Upper lobe of left lung (tissue), 6 donors: ENCODE results near the gene PID1. TPM values are rescaled to one million over a fixed set of nuclear protein-coding genes. Genes with fewer than 3 reads are reported as not detected.

Experiments
- ATAC-seq, 2 donors: fragments of 200-7000 bp; cut with Tn5 transposase; one replicate each; pipeline ENCODE4 v1.9.1; 2022; ENCODE audit warnings: mild to moderate bottlenecking in 2 of 2, moderate library complexity in 2 of 2; ENCODE audit not compliant: low FRiP score in 2 of 2
- DNase-seq, 2 donors: peaks; one replicate each; pipeline ENCODE4 v3.0.0-alpha.2; 2019 to 2020
- H3K27ac ChIP-seq, 4 donors: fragments of 200-600 bp; sonication (generic); one replicate each; pipeline ENCODE4 v1.5.1; 2016 to 2019
- H3K27me3 ChIP-seq, 4 donors: fragments of 200-600 bp; sonication (generic); one replicate each; pipeline ENCODE4 v1.5.1; 2017 to 2019
- H3K36me3 ChIP-seq, 4 donors: fragments of 200-600 bp; sonication (generic); one replicate each; pipeline ENCODE4 v1.5.1; 2016 to 2019
- H3K4me1 ChIP-seq, 4 donors: fragments of 200-600 bp; sonication (generic); one replicate each; pipeline ENCODE4 v1.5.1; 2018 to 2019
- H3K4me3 ChIP-seq, 4 donors: fragments of 200-600 bp; sonication (generic); one replicate each; pipeline ENCODE4 v1.5.1; 2017 to 2019; ENCODE audit warnings: mild to moderate bottlenecking in 2 of 4, moderate library complexity in 1 of 4
- H3K9me3 ChIP-seq, 4 donors: fragments of 200-600 bp; sonication (generic); one replicate each; pipeline ENCODE4 v1.5.1; 2018 to 2019
- EP300 ChIP-seq, 4 donors: sonication (generic); formaldehyde crosslinking; IDR thresholded peaks; one replicate each; pipeline ENCODE4 v1.5.1; 2017; ENCODE audit warnings: antibody characterized with exemption in 4 of 4, control low read depth in 2 of 4
- POLR2A ChIP-seq, 4 donors: fragments of 450-650 bp; IDR thresholded peaks; one replicate each; pipeline ENCODE4 v1.5.1; 2016 to 2017; ENCODE audit warnings: antibody characterized with exemption in 4 of 4, mild to moderate bottlenecking in 2 of 4
- POLR2AphosphoS5 ChIP-seq, 2 donors: sonication (generic); formaldehyde crosslinking; IDR thresholded peaks; one replicate each; pipeline ENCODE4 v1.5.1; 2017; ENCODE audit warnings: antibody characterized with exemption in 2 of 2
- WGBS, 2 donors: methylation state at CpG; one replicate each; pipeline ENCODE4 v1.1.5; 2017 to 2018; 5-methylcytosine and 5-hydroxymethylcytosine counted together
- total RNA-seq, 6 donors: library from RNA; depleted of rRNA in 4 of 6; stranded (reverse); fragments of >200 nt in 4 of 6; gene quantifications; one replicate each; pipeline versions ENCODE4 v1.1.0 to v1.2.1, GENCODE V29; 2016 to 2021
- TF ChIP-seq, protein P1 (sequence below), 6 experiments: fragments of 450-650 bp in 4 of 6; fragments of 200-600 bp in 2 of 6; sonication (generic) in 2 of 6; IDR thresholded peaks; one replicate each; pipeline ENCODE4 v1.5.1; 2016 to 2019; ENCODE audit warnings: antibody characterized with exemption in 6 of 6
- donor health status: DM: no; HTN: no; CAD: no; lungs with moderate emphysema.
- donor health status: DM: no; HTN: yes; CAD: no; lungs with severe emphysema.

PID1 gene
- total RNA-seq, 6 donors from 2014 or later: 20.8 to 59.7 (median 39.8) TPM

DNA sequence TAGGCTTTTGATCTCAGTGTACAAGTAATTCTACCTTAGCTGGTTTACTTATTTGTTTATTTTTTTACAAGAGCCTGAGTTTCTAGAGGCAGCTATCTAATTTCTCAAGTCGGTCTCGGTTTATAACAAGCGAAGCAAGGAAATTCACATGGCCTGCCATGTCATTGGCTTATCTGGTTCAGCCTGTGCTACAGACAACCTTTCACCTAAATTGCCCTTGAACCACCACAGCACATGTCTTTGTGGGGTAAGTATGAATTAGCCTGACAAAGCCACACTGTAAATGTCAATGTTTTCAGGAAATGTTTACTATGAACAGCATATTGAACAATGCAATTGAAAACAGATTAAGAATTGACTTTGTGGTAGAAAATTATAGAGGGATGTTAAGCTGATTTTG is 167.1 kb downstream of the PID1 start:
- TF ChIP-seq, protein P1, sequence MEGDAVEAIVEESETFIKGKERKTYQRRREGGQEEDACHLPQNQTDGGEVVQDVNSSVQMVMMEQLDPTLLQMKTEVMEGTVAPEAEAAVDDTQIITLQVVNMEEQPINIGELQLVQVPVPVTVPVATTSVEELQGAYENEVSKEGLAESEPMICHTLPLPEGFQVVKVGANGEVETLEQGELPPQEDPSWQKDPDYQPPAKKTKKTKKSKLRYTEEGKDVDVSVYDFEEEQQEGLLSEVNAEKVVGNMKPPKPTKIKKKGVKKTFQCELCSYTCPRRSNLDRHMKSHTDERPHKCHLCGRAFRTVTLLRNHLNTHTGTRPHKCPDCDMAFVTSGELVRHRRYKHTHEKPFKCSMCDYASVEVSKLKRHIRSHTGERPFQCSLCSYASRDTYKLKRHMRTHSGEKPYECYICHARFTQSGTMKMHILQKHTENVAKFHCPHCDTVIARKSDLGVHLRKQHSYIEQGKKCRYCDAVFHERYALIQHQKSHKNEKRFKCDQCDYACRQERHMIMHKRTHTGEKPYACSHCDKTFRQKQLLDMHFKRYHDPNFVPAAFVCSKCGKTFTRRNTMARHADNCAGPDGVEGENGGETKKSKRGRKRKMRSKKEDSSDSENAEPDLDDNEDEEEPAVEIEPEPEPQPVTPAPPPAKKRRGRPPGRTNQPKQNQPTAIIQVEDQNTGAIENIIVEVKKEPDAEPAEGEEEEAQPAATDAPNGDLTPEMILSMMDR (IDR thresholded peaks at IDR 0.05): no peak
- no peak for TF ChIP-seq EP300 (IDR thresholded peaks at IDR 0.05)
- TF ChIP-seq POLR2A (IDR thresholded peaks at IDR 0.05): no peak
- no peak for ATAC-seq
- H3K4me3 ChIP-seq: no peak overlapping the region
- no peak overlapping the region for H3K27ac ChIP-seq
- H3K27me3 ChIP-seq: no peaks in the 10 kb centered on the region
- WGBS, 2 donors: 90 to 96% methylated on average over 3 of the region's 3 CpGs
- peaks cover 0 to 7% (median 2%) of the 10 kb centered on the region in 4 donors for H3K4me1 ChIP-seq
- DNase-seq: no peak
- H3K9me3 ChIP-seq: no peaks in the 10 kb centered on the region
- H3K36me3 ChIP-seq: no peaks in the 10 kb centered on the region

DNA sequence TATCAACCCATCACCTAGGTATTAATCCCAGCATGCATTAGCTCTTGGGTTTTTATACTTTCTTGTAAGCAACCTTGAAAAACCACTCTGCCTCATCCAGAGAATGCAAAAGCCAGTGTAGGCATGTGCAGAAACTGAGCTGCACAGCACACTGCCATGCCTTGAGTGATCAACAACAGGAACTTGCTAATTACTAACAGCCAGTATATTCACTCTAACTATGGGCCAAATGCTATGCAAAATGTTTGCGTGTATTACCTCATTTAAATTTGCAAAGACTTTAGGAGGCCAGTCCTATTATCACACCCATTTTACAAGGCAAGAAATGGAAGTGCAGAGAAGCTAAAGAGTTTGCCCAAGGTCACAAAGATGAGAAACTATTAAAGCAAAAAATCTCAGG is 169.8 kb downstream of the PID1 start:
- H3K27me3 ChIP-seq: no peaks in the 10 kb centered on the region
- ATAC-seq: no peak
- H3K36me3 ChIP-seq: no peaks in the 10 kb centered on the region
- DNase-seq: no peak
- peaks cover 0 to 7% (median 2%) of the 10 kb centered on the region in 4 donors for H3K4me1 ChIP-seq
- H3K27ac ChIP-seq: no peak overlapping the region
- H3K4me3 ChIP-seq: no peak overlapping the region
- TF ChIP-seq POLR2A (IDR thresholded peaks at IDR 0.05) (no peak), POLR2AphosphoS5 (IDR thresholded peaks at IDR 0.05) (no peak), EP300 (IDR thresholded peaks at IDR 0.05) (no peak)
- TF ChIP-seq, protein P1 (IDR thresholded peaks at IDR 0.05): no peak
- no peaks in the 10 kb centered on the region for H3K9me3 ChIP-seq
- WGBS, 2 donors: 88 to 93% methylated on average over 1 of the region's 1 CpG

DNA sequence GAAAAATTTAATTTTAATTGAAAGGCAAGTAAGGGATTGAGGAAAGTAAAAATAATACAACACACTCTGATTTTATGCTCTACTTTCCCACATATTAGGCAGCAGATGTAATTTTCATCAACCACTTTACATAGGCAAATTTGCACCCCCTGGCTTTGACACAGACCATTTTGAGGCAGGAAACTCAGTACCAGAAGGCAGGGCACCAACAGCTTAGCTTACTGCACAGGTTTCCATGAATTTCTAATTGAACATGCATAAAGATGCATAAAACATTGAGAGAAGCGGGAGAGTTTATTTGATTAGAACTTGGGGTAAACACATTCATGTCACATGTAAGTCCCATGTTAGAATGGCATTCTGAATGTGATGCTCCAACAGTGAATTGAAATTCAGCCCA is 171.9 kb downstream of the PID1 start:
- TF ChIP-seq, protein P1 (IDR thresholded peaks at IDR 0.05): no peak
- TF ChIP-seq EP300 (IDR thresholded peaks at IDR 0.05) (no peak), POLR2AphosphoS5 (IDR thresholded peaks at IDR 0.05) (no peak), POLR2A (IDR thresholded peaks at IDR 0.05) (no peak)
- no peaks in the 10 kb centered on the region for H3K9me3 ChIP-seq
- H3K27ac ChIP-seq: no peak overlapping the region
- H3K27me3 ChIP-seq: no peaks in the 10 kb centered on the region
- H3K4me3 ChIP-seq: no peak overlapping the region
- ATAC-seq (no peak), DNase-seq (no peak)
- no peaks in the 10 kb centered on the region for H3K36me3 ChIP-seq
- H3K4me1 ChIP-seq: no peaks in the 10 kb centered on the region
- WGBS, 2 donors: 96 to 100% methylated on average over 1 of the region's 1 CpG

DNA sequence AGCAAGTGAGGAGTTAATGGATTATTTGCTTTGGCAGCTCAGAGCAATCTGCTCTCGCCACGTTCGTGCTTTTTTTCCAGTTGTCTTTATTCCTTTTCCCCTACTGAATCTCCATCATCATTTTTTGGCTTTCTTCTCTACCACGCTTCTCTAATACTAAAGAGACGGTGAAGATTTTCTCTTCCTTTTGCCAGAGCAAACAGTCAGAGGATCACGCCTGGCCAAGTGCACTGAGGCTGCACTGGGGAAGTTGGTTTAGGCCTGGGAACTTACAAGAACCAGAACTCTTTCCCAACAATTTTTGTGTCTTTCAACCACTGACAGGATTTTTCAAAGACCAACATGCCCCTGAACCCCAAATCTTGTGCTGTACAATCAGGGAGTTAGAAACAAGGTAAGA is 172.3 kb downstream of the PID1 start:
- Histone ChIP-seq H3K36me3 (no peaks in the 10 kb centered on the region), H3K4me1 (no peaks in the 10 kb centered on the region), H3K4me3 (no peak overlapping the region), H3K9me3 (no peaks in the 10 kb centered on the region), H3K27ac (no peak overlapping the region), H3K27me3 (no peaks in the 10 kb centered on the region)
- no peak for ATAC-seq
- 59 to 68% methylated on average over 6 of the region's 6 CpGs for WGBS, 2 donors
- DNase-seq: no peak
- TF ChIP-seq POLR2AphosphoS5 (IDR thresholded peaks at IDR 0.05) (no peak), EP300 (IDR thresholded peaks at IDR 0.05) (no peak), POLR2A (IDR thresholded peaks at IDR 0.05) (no peak)
- TF ChIP-seq, protein P1 (IDR thresholded peaks at IDR 0.05): no peak

- H3K4me1 ChIP-seq: no peaks in the 10 kb centered on the region
- no peak overlapping the region for H3K27ac ChIP-seq
- no peaks in the 10 kb centered on the region for H3K27me3 ChIP-seq
- no peaks in the 10 kb centered on the region for H3K36me3 ChIP-seq
- no peak for TF ChIP-seq EP300 (IDR thresholded peaks at IDR 0.05)
- TF ChIP-seq, protein P1 (IDR thresholded peaks at IDR 0.05): no peak
- no peak for TF ChIP-seq POLR2A (IDR thresholded peaks at IDR 0.05)
- TF ChIP-seq POLR2AphosphoS5 (IDR thresholded peaks at IDR 0.05): no peak
- no peak for DNase-seq
- WGBS, 2 donors: 32 to 38% methylated on average over 4 of the region's 4 CpGs
- no peaks in the 10 kb centered on the region for H3K9me3 ChIP-seq
- no peak overlapping the region for H3K4me3 ChIP-seq
- ATAC-seq: no peak
Measured at GRCh38 chr2:229096409-229097066, 174.5 kb downstream of the PID1 start.
